GM18517 (cell line): ENCODE data around the gene ZNF185.

ENCODE experiments used
- ATAC-seq: cut with Tn5 transposase; IDR thresholded peaks from one replicate; pipeline ENCODE4 v1.9.1; 2021; ENCODE audit warnings: mild to moderate bottlenecking, moderate library complexity; ENCODE audit not compliant: unreplicated experiment

Gene ZNF185

DNA sequence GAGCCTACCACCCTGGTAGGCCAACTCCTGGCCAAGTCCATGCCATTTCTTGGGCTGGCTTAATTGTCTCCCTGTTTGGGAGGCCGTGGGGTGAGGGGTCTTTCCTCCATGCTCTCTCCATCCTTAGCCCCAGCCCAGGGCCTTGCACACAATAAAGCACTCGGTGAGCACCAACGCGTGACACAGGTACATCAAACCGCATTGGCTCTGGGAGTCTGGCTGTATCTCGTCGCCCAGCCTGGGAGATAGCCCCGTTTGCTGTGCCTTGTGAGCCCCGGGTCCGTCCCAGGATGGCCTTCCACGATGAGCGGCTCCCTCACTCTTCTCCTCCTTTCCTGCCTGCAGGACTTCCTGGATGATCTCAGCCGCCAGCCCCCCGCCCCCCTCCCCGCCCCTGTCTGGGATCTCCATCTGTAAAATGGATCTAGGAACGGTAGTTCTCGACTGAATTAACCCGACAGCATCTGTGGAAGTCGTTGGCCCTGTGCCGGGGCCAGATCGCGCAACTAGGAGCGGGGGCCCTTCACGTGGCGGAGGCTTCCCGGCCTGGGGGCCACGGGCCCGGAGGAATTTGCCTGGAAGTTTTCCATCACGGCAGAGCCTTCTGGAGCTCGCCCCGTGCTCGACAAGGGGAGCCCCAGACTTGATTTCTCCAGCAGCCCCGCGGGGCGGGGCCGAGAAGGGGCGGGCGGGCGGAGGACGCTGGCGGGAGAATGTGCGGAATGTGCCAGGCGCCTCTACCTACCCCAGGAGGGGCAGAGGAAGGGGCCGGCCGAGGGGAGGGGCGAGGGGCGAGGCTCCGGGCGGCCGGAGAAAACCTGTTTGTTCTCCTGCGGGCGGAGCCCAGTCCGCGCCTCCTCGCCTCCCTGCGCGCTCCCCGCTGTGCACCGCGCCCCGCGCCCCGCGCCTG is at the start of gene ZNF185:
ZNF185 (plus strand) TSS at position 846 of the 910 bp plus-strand sequence. CDS start 16,423 bp downstream, outside the sequence.
- no peak for ATAC-seq

DNA sequence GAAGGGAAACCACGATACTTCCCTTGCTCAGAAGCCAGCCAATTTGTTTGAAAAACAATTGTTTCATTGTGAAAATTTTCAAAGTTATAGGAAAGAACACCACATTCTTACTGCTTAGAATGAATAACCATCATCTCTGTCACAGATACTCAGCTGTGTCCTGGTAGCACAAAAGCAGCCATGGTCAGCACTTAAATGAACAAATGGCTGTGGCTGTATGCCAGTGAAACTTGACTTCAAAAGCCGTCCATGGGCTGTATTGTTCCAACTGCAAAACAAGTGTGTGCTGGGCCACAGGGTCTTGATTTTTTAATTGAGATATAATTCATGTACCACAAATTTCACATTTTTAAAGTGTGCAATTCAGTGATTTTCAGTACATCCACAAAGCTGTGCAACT is 47.4 kb upstream of the ZNF185 start:
- no peak for ATAC-seq

DNA sequence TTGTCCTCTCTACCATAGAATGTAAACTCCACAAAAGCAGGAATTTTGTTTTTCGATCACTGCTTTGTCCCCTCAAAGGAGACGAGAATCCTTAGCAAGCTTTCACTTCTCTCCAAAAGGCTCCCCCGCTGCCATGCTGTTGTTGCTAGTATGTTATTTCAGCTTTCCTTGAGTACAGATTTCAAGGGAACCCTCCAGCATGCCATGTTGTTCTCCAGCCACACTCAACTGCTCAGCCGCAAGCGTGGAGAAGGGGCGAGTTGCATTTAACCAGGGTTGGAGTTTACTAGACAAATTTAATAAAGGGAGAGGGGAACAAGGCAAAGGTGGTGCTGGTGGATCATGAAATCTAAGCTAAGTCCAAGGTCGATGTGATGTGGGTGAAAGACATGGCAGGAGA is 43.9 kb upstream of the ZNF185 start:
- no peak for ATAC-seq

DNA sequence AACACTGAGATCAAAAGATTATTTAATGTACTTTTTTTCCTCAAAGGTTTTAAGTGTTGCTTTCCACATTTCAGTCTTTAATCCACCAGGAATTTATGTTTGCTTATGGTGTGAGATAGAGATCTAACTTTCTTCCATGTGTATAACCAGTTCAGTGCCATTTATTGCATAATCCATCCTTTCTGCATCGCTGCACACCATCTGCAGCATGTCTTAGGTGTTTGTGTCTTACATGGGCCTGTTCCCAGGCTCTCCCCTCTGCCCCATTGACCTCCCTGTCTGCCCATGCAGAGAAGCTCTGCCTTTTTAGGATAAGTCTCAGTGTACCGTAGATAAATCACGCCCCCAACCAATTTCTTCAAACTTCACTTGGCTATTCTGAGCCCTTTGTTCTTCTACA is 36.8 kb upstream of the ZNF185 start:
- no peak for ATAC-seq

DNA sequence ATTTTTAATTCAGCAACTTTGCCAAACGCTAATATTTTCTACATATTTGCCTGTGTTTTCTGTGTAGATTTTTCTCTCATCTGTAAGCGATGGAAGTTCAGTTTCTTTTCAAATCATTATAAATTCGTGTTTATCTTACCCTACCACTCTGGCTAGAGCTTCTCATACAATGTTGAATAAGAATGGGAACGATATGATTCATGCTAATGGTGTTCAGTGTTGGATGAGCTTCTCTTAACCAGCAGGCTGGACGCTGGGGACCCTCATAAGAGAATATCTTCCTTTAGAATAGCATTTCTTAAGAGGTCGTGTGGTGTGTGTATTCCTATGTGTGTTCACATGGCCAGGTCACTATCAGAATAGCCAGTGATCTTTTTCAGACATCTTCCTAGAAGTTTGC is 36.0 kb upstream of the ZNF185 start:
- ATAC-seq: no peak

DNA sequence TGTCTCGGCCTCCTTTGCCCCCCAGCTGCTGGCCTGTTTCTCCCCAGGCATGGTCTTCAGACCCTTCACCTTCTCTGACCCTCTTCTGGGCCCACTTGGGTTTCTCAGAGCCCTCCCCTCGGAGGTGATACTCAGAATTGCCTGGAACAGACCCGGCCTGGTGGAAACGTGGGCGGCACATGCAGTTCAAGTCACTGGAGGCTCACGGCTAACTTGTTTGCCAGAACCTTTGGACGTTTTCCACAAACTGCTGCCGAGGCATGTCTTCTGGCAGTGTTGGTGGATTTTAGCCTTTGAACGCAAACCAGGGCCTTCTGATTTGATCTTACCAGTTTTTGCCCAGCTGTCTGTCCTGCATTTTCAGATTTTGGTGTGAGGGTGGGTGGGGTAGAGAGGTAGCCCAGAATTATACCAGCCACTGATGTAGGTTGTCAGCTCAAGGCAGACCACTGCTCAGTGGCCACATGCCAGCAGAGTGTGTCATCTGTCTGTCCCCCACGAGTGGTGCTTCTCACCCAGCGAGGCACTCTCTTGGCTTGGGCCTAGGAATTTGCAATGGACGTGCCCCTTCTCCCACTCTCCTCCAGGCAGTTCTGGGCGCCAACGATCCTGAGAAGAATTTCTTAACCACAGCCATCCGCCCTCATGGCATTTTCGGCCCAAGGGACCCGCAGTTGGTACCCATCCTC is 32.5 kb upstream of the ZNF185 start:
- ATAC-seq: no peak

- no peak for ATAC-seq
These were observed 31.5 kb upstream of the ZNF185 start for GRCh38 chrX:152866386-152866785.

DNA sequence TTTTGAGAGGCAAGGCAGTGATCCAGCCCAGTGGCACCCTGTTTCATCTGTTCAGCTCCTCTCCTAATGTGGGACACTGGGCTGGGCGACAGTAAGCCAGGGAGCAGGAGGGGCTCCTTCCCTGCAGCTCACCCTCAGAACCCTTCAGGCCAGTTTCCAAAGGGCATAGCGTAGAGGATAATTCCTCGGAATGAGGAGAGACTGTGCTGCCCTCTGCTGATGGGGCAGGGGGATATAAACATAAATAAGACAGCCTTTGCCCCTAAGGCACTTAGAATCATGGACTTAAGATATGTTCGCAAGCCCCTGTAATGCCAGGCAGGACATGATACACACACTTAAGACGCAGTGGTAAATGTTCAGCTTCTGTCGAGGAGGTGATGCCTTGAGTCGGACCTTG is 27.9 kb upstream of the ZNF185 start:
- ATAC-seq: no peak

- ATAC-seq: no peak
These were observed 26.6 kb upstream of the ZNF185 start for GRCh38 chrX:152871260-152871659.

- ATAC-seq: no peak
These were observed 25.3 kb upstream of the ZNF185 start for GRCh38 chrX:152872522-152872921.

DNA sequence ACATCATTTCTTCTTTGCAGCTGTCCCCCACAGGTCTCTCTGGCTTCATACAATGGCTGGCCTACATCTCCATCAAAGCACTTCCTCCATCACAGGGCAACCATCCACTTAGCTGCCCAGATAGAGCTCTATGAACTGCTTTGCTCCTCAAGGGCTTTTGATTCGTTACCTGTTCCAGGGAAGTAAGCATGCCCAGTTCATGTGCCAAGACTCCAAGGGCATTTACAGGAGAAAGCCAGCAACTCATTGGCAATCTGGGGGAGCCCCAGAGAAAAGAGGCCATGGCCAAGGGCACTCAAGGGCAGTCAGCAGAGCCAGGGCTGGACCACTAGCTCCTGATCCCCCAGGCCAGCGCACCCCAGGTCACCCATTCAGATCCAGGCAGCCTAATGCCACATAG is 24.5 kb upstream of the ZNF185 start:
- ATAC-seq: no peak

DNA sequence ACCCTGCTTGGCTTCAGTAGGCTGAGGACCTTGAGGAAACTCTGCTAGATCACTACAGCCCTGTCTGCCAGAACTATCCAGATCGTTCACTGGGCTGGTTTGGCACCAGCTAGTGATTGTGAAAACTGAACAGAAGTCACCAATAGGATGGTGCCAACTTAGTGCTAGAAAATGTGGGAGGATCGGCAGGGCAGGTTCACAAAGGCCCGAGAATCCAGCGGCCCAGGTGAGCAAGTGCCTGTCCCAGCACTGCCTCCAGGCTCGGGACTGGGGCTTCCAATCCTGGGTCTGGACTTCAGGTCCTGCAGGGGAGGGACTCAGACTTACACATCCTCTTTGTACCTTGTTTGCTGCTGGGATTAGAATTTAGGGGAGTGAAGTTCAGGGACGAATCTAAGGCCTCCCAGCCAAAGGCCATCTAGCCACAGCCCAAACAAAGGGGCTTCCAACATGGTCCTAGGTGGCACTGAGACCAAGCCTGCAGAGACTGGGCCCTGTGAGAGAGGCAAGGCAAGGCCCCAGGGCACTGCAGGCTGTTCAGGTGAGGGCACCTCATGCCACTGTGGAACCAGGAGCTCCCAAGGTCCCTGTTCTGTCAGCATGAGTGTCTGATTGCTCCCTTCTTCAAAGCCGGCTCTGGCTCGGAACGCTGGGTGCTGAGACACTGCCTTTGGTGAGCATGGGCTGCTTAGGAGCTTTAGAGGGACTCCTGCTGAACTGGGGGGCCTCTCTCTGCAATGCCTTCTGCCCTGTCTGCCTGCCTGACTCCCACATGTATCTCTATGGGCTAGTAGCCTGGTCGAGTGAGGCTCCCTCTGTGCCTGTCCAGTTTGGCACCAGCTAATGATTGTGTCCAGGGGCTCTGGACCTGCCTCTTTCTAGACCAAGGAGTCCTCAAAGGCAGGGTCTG is 20.7 kb upstream of the ZNF185 start:
- no peak for ATAC-seq

DNA sequence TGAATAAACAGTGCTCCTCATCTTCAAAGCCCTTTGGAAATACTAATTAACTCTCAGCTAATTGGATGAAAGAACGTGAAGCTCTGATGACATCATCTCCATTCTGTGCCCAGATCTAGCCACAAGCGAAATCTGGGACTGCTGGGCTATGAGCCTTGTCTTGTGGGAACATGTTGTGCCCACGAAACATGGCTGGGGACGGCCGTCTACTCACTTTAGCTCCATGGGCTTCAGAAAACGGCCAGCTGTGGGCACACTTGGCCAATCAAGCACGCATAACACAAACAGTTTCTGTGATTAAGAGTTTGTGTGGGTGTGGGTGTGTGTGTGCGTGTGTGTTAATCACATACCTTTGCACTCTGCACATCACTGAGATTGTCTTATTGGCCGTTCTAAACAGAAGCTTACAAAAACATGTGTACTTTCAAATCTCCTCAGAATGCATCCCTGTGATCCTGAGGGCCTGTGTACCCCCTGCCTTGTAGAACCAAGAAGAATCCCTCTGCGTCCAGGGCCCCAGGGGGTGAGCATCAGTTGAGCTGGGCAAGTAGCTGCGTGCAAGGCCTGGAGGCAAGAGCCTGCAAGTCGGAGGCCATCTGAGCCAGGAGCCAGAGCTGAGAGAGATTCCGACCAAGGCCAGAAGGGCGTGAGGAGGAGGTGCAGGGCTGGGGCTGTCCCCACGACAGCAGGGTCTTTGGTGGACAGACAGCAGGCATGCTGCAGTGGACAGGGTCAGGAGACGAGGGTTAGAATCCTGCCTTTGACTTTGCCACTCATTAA is 18.7 kb upstream of the ZNF185 start:
- no peak for ATAC-seq

- no peak for ATAC-seq
These were observed 16.6 kb upstream of the ZNF185 start for GRCh38 chrX:152881289-152881688.

GRCh38 chrX:152884171-152884570 is 13.7 kb upstream of the ZNF185 start:
- no peak for ATAC-seq

DNA sequence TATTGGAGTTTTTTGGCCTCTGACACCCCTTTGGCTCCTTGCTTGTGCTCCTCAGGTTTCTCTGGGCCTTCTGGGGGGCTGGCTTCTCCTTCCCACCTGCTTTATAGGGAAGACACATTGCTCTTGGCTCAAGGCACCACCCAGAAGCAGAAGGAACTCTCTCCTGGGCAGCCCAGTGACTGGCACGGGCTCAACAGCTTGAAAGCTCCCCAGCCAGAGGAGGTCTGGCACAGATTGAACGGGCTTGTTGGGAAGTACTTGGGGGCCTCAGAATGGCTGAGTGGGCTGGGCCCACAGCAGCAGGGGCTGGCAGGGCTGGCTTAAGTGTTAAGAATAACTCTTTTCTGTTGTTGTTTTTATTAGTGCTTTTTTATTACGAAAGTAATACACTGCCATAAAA is 11.2 kb upstream of the ZNF185 start:
- ATAC-seq: no peak

DNA sequence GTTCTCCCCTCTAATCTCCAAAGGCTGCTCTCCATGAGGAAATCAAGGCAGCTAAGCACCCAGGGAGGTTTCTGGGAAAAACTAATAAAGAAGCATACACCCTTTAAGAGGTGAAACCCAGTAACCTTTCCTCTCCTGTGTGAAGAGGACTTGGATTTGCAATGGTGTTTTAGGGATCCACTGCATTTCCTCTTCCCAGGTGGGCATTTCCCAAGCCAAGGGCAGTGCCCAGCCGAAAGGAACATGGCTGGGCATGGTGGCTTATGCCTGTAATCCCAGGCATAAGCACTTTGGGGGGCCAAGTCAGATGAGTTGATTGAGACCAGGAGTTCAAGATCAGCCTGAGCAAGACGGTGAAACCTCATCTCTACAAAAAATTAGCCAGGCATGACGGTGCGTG is 5.4 kb upstream of the ZNF185 start:
- no peak for ATAC-seq

DNA sequence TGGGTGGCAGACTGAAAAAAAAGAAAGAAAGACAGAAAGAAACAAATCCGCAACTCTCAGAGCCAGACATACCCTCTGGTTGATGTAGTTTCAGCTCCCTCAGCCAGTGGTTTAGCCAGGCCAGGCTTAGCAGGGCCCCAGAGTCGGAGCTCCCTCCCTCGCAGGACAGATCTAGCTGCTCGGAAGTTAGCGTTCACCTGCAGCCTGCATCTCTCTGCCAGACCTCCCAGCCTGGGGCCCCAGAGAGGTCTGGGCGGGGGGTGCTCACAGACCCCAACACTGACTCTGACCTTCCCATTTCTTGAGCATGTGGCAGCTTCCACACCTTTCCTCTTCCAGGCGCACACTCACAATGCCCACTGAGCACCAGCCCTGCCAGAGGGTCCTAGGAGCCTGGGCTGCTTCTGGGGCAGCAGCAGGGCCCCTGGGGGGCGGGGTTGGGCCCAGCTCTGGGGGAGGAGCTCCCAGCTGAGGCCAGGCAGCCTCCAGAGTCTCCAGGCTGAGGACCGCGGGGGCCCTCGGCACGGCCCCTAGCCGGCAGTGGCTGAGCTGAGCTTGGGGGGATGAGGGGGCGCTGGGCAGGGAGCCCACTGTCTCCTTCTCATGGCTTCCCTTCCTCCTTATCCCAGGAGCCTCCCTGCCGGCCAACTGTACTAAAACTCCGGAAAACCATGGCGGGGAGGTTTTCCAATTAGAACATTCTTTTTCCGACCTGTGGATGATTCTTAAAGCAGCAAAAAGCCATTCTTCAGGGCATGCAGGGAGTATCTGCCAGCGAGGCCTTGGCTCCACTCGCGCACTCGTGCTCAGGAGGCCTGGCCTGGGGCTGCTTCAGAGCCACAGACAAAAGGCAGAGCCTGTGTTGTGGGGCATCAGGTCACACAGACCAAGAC is 4.6 kb upstream of the ZNF185 start:
- no peak for ATAC-seq

DNA sequence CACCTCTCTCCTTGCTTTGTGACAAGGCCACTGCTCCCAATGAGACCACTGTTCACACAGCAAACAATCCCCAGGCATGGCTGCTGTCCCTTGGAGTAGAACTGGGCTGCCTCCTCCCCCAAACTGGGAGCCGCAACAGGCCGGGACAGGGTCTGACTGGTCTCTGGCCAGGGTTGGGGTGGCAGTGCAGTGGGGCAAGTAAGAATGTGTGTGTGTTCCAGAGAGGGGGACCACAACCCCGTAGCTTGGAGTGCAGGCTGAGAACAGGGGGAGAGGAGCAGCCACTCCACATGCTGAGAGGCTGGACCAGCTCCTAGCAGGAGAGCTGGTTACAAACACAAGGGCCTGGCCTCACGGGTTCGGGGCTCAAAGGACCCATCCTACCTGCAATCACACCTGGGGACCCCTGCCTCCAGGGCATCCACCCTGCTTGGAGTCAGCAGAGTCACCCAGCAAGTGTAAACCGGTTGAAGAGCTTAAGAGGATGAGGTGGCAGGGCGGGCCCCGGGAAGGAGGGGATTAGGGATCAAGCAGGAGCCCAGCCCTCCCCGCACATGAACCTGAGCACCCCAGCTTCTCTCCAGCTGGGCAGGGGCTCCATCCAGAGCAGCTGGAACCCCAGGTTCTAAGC is 3.8 kb upstream of the ZNF185 start:
- ATAC-seq: no peak
